Spleen (tissue), 11 donors: ENCODE measurements around the gene ELFN2. TPM values are rescaled to one million over a fixed set of nuclear protein-coding genes. Genes with fewer than 3 reads are reported as not detected.

ENCODE experiments used
- DNase-seq: peaks from one replicate; pipeline ENCODE4 v3.0.0-alpha.2; 2020
- H3K27ac ChIP-seq, 8 donors: fragments of 200-600 bp; sonication (generic) in 7 of 8; 1 replicate in 4 of 8; 2 replicates in 4 of 8; pipeline versions ENCODE4 v1.5.0 to v1.8.0; 2016 to 2021; ENCODE audit warnings: inconsistent platforms in 4 of 8, mild to moderate bottlenecking in 4 of 8, moderate library complexity in 1 of 8
- H3K27me3 ChIP-seq, 7 donors: fragments of 200-600 bp; sonication (generic) in 6 of 7; replicated peaks in 1 of 7; 1 replicate in 4 of 7; 2 replicates in 3 of 7; pipeline versions ENCODE4 v1.5.0 to v1.8.0; 2016 to 2021; ENCODE audit warnings: inconsistent platforms in 3 of 7, mild to moderate bottlenecking in 1 of 7
- H3K36me3 ChIP-seq, 6 donors: fragments of 200-600 bp; sonication (generic) in 5 of 6; 1 replicate in 4 of 6; 2 replicates in 2 of 6; pipeline versions ENCODE4 v1.5.0 to v1.8.0; 2016 to 2021; ENCODE audit warnings: inconsistent platforms in 2 of 6
- H3K4me1 ChIP-seq, 6 donors: fragments of 200-600 bp; sonication (generic) in 5 of 6; 1 replicate in 3 of 6; 2 replicates in 3 of 6; pipeline versions ENCODE4 v1.5.0 to v1.8.0; 2016 to 2021; ENCODE audit warnings: inconsistent platforms in 3 of 6
- H3K4me3 ChIP-seq, 8 donors: fragments of 200-600 bp; sonication (generic) in 7 of 8; 1 replicate in 4 of 8; 2 replicates in 4 of 8; pipeline versions ENCODE4 v1.5.0 to v1.8.0; 2016 to 2021; ENCODE audit warnings: inconsistent platforms in 4 of 8, mild to moderate bottlenecking in 4 of 8, moderate library complexity in 2 of 8
- H3K9me3 ChIP-seq, 8 donors: fragments of 200-600 bp; sonication (generic) in 7 of 8; 1 replicate in 4 of 8; 2 replicates in 4 of 8; pipeline versions ENCODE4 v1.5.0 to v1.8.0; 2016 to 2021; ENCODE audit warnings: inconsistent platforms in 4 of 8
- CTCF ChIP-seq, 11 experiments: fragments of 200-600 bp in 7 of 11; fragments of 450-650 bp in 4 of 11; sonication (generic) in 4 of 11; IDR thresholded peaks in 8 of 11; conservative IDR thresholded peaks in 3 of 11; 1 replicate in 7 of 11; 2 replicates in 4 of 11; pipeline versions ENCODE4 v1.4.0 to v1.8.0; 2016 to 2021; ENCODE audit warnings: antibody characterized with exemption in 11 of 11, inconsistent platforms in 4 of 11, mild to moderate bottlenecking in 1 of 11
- POLR2A ChIP-seq, 3 donors: fragments of 450-650 bp; IDR thresholded peaks; one replicate each; pipeline ENCODE4 v1.5.1; 2017; ENCODE audit warnings: antibody characterized with exemption in 3 of 3, mild to moderate bottlenecking in 1 of 3
- POLR2AphosphoS5 ChIP-seq, 3 donors: sonication (generic); formaldehyde crosslinking; IDR thresholded peaks; one replicate each; pipeline ENCODE4 v1.5.1; 2017; ENCODE audit warnings: antibody characterized with exemption in 3 of 3
- WGBS, 5 donors: extraction: QIAGEN DNeasy Blood & Tissue Kit in 3 of 5; methylation state at CpG; one replicate each; pipeline versions ENCODE4 v1.1.5 to v1.1.7; 2013 to 2018; 5-methylcytosine and 5-hydroxymethylcytosine counted together
- intact Hi-C: fragments of 100-400 bp; cut with DNase I; formaldehyde crosslinking; loops from one replicate; pipeline ENCODE4 v1.15.0; 2023; ENCODE audit warnings: low total_unique reads
- polyA plus RNA-seq, 3 donors: library from polyadenylated mRNA; stranded (reverse); fragments of 200-250 nt; gene quantifications; one replicate each; pipeline ENCODE4 v1.2.1, GENCODE V29; 2013
- total RNA-seq, 7 donors: library from RNA; depleted of rRNA in 3 of 7; stranded (reverse); fragments of >200 nt in 3 of 7; fragmentation: NEBNext Ultra II Directional in 4 of 7; extraction: Animal tissue kit (Norgen Biotek cat#: 25700) in 4 of 7; gene quantifications; one replicate each; pipeline versions ENCODE4 v1.1.0 to v1.2.1, GENCODE V29; 2016 to 2021
- donor health status: healthy with polysubstance abuse.
- donor health status: DM: no; HTN: no; CAD: no; lungs with moderate emphysema.
- donor health status: DM: no; HTN: no; CAD: no.
- donor health status: Bipolar disorder and iron deficiency.
- donor health status: healthy.
- donor health status: DM: no; HTN: no; CAD: no.
- donor health status: DM: yes; HTN: yes; CAD: no.

Gene ELFN2
- total and polyA plus RNA-seq, 10 donors: 0.02 to 0.19 (median 0.07) TPM; not detected in 1

GRCh38 chr22:37431366-37431765 is 4.1 kb upstream of the ELFN2 start:
- 78 to 85% (median 81%) methylated on average over 9 of the region's 9 CpGs for WGBS, 5 donors
- TF ChIP-seq CTCF (IDR thresholded peaks at IDR 0.05 in 8 of 11, conservative IDR thresholded peaks at IDR 0.05 in 3 of 11) (no peak), POLR2AphosphoS5 (IDR thresholded peaks at IDR 0.05) (no peak), POLR2A (IDR thresholded peaks at IDR 0.05) (no peak)
- peaks cover 0 to 5% (median 0%) of the 10 kb centered on the region in 8 donors for H3K9me3 ChIP-seq
- H3K36me3 ChIP-seq: no peaks in the 10 kb centered on the region
- peaks cover 2 to 31% (median 16%) of the 10 kb centered on the region in 6 donors for H3K4me1 ChIP-seq
- DNase-seq: no peak
- H3K27ac ChIP-seq: no peak overlapping the region
- H3K27me3 ChIP-seq: peaks cover 6 to 84% (median 55%) of the 10 kb centered on the region in 7 donors
- no peak overlapping the region for H3K4me3 ChIP-seq
- intact Hi-C loops: no loop called here

- peaks cover 0 to 5% (median 0%) of the 10 kb centered on the region in 8 donors for H3K9me3 ChIP-seq
- 73 to 82% (median 75%) methylated on average over 6 of the region's 6 CpGs for WGBS, 5 donors
- no peak overlapping the region for H3K27ac ChIP-seq
- TF ChIP-seq POLR2A (IDR thresholded peaks at IDR 0.05) (no peak), CTCF (IDR thresholded peaks at IDR 0.05 in 8 of 11, conservative IDR thresholded peaks at IDR 0.05 in 3 of 11) (no peak), POLR2AphosphoS5 (IDR thresholded peaks at IDR 0.05) (no peak)
- peaks cover 2 to 36% (median 17%) of the 10 kb centered on the region in 6 donors for H3K4me1 ChIP-seq
- H3K27me3 ChIP-seq: peaks cover 6 to 88% (median 59%) of the 10 kb centered on the region in 7 donors
- no peaks in the 10 kb centered on the region for H3K36me3 ChIP-seq
- intact Hi-C loops: no loop called here
- DNase-seq: no peak
- H3K4me3 ChIP-seq: no peak overlapping the region
These were observed 3.7 kb upstream of the ELFN2 start for GRCh38 chr22:37430941-37431340.

GRCh38 chr22:37428649-37429586 is 1.6 kb upstream of the ELFN2 start:
- H3K36me3 ChIP-seq: no peaks in the 10 kb centered on the region
- peaks cover 2 to 36% (median 17%) of the 10 kb centered on the region in 6 donors for H3K4me1 ChIP-seq
- H3K4me3 ChIP-seq: no peak overlapping the region
- peaks cover 6 to 100% (median 64%) of the 10 kb centered on the region in 7 donors for H3K27me3 ChIP-seq
- DNase-seq: no peak
- TF ChIP-seq POLR2AphosphoS5 (IDR thresholded peaks at IDR 0.05): no peak
- TF ChIP-seq POLR2A (IDR thresholded peaks at IDR 0.05): no peak
- peak; percentile 29 to 83 (median 68) for TF ChIP-seq CTCF (IDR thresholded peaks at IDR 0.05 in 8 of 11, conservative IDR thresholded peaks at IDR 0.05 in 3 of 11)
- H3K27ac ChIP-seq: no peak overlapping the region
- H3K9me3 ChIP-seq: peaks cover 0 to 5% (median 0%) of the 10 kb centered on the region in 8 donors
- intact Hi-C loops: loop anchor here (10.0 kb wide), 2 partner anchors 94 to 164 kb away; no protein-coding TSS in a partner anchor
- 26 to 37% (median 30%) methylated on average over 11 to 15 of the region's 15 CpGs for WGBS, 5 donors
